ENCODE results near the gene STS. TPM values are rescaled to one million over a fixed set of nuclear protein-coding genes. Genes with fewer than 3 reads are reported as not detected.

STS gene
- total and polyA plus RNA-seq, 2 donors (not counting 3 experiments of a cell fraction or from before 2014, with no cell fraction given), result 2.1 to 4.9 TPM

- intact Hi-C loops (cut with micrococcal nuclease), result no loop called here
- Histone ChIP-seq H3K4me2 (ENCODE audit: insufficient read depth, low read length) (no peak overlapping the region), H3K36me3 (ENCODE audit: control insufficient read depth in 2 of 2, extremely low read depth in 1 of 2, insufficient read depth in 2 of 2, low read length in 2 of 2) (no peaks in the 10 kb centered on the region), H3K9ac (replicated peaks; ENCODE audit: extremely low read depth, insufficient read depth, low read length) (no peak overlapping the region), H4K20me1 (replicated peaks; ENCODE audit: control insufficient read depth, extremely low read depth, insufficient read depth, low read length) (no peaks in the 10 kb centered on the region), H3K79me2 (ENCODE audit: control insufficient read depth, insufficient read depth, low read length) (no peaks in the 10 kb centered on the region), H3K27ac (ENCODE audit: insufficient read depth, low read depth, low read length) (no peak overlapping the region), H3K9me3 (replicated peaks; ENCODE audit: control insufficient read depth, insufficient read depth, low read length) (no peaks in the 10 kb centered on the region), H3K27me3 (ENCODE audit: control insufficient read depth in 2 of 2, insufficient read depth in 2 of 2, low read length in 2 of 2) (no peaks in the 10 kb centered on the region), H2AFZ (ENCODE audit: low read depth, low read length) (no peak overlapping the region), H3K4me1 (ENCODE audit: control insufficient read depth, extremely low read depth, insufficient read depth, low read length) (no peaks in the 10 kb centered on the region), H3K4me3 (replicated peaks in 1 of 3; ENCODE audit: insufficient read depth in 1 of 3, low read depth in 1 of 3, low read length in 3 of 3) (no peak overlapping the region), H3K9me1 (replicated peaks; ENCODE audit: control insufficient read depth, extremely low read depth, insufficient read depth, low read length) (no peaks in the 10 kb centered on the region)
- ChIA-PET CTCF (interaction anchor here (0.6 kb wide), 1 partner anchor 8 kb away, joined by 4 read pairs; no protein-coding TSS in a partner anchor), POLR2A (no interaction called here)
- TF ChIP-seq GATA2 (IDR thresholded peaks at IDR 0.05; ENCODE audit: insufficient read depth, insufficient read length, low read depth, low read length) (no peak), EZH2 (IDR thresholded peaks at IDR 0.05; ENCODE audit: borderline replicate concordance, low read depth, low read length, severe bottlenecking) (no peak), CTCF (IDR thresholded peaks at IDR 0.05; ENCODE audit: extremely low read depth in 1 of 2, insufficient read depth in 1 of 2, low read depth in 1 of 2, low read length in 2 of 2) (no peak), POLR2A (IDR thresholded peaks at IDR 0.05; ENCODE audit: low read depth, low read length) (no peak), JUN (IDR thresholded peaks at IDR 0.05; ENCODE audit: borderline replicate concordance, insufficient read depth, insufficient read length, low read depth) (no peak), MAX (IDR thresholded peaks at IDR 0.05; ENCODE audit: insufficient read depth, insufficient read length) (no peak), FOS (IDR thresholded peaks at IDR 0.05; ENCODE audit: borderline replicate concordance, insufficient read depth, low read length) (no peak), POLR2AphosphoS5 (IDR thresholded peaks at IDR 0.05; ENCODE audit: insufficient read depth, low read depth, low read length) (no peak)
- FAIRE-seq, result no peak
- no peak for DNase-seq (ENCODE audit: low read depth, low spot score)
- no TSS peak for BruUV-seq (replicated peaks)
- dilution Hi-C loops (cut with MboI; ENCODE audit: extremely low pct_ligation_motif_present, low sequenced_read_pairs), result no loop called here
These were observed 15.7 kb downstream of the STS start for GRCh38 chrX:7163146-7163677.
